ENCODE data around the gene SLC25A25.
"Not testable (repeated sequence)": the region's sequence is repeated elsewhere in the genome, so short reads cannot be mapped to it uniquely, and the experiment has no call there.

SLC25A25 gene

GRCh38 chr9:128067645-128068385, at the start of gene SLC25A25:
Gene SLC25A25 (plus strand): TSS chr9:128068232. CDS start chr9:128068320, 88 bp downstream.
- DNase-seq (ENCODE audit: low spot score) = peak; percentile 100

- DNase-seq (ENCODE audit: low spot score) = no peak
Observed at GRCh38 chr9:128020692-128021091, 47.3 kb upstream of the SLC25A25 start.

GRCh38 chr9:128021098-128021497, 46.9 kb upstream of the SLC25A25 start:
- no peak for DNase-seq (ENCODE audit: low spot score)

GRCh38 chr9:128022886-128023285, 45.1 kb upstream of the SLC25A25 start:
- DNase-seq (ENCODE audit: low spot score) = no peak

GRCh38 chr9:128023671-128024070, 44.4 kb upstream of the SLC25A25 start:
- DNase-seq (ENCODE audit: low spot score) = not testable (repeated sequence)

GRCh38 chr9:128024761-128025308, 43.2 kb upstream of the SLC25A25 start:
- no peak for DNase-seq (ENCODE audit: low spot score)

GRCh38 chr9:128025736-128026135, 42.3 kb upstream of the SLC25A25 start:
- no peak for DNase-seq (ENCODE audit: low spot score)

- DNase-seq (ENCODE audit: low spot score) = no peak
Observed at GRCh38 chr9:128026255-128026772, 41.7 kb upstream of the SLC25A25 start.

GRCh38 chr9:128026773-128027541, 41.1 kb upstream of the SLC25A25 start:
- DNase-seq (ENCODE audit: low spot score) = no peak

GRCh38 chr9:128027705-128028104, 40.3 kb upstream of the SLC25A25 start:
- no peak for DNase-seq (ENCODE audit: low spot score)

GRCh38 chr9:128033609-128034008, 34.4 kb upstream of the SLC25A25 start:
- no peak for DNase-seq (ENCODE audit: low spot score)

- peak; percentile 75 for DNase-seq (ENCODE audit: low spot score)
Observed at GRCh38 chr9:128034821-128035652, 33.0 kb upstream of the SLC25A25 start.

GRCh38 chr9:128036522-128036921, 31.5 kb upstream of the SLC25A25 start:
- DNase-seq (ENCODE audit: low spot score) = not testable (repeated sequence)

- not testable (repeated sequence) for DNase-seq (ENCODE audit: low spot score)
Observed at GRCh38 chr9:128040783-128041182, 27.2 kb upstream of the SLC25A25 start.

- no peak for DNase-seq (ENCODE audit: low spot score)
Observed at GRCh38 chr9:128042043-128042442, 26.0 kb upstream of the SLC25A25 start.

GRCh38 chr9:128043467-128043868, 24.6 kb upstream of the SLC25A25 start:
- peak; percentile 56 for DNase-seq (ENCODE audit: low spot score)

- not testable (repeated sequence) for DNase-seq (ENCODE audit: low spot score)
Observed at GRCh38 chr9:128045409-128045808, 22.6 kb upstream of the SLC25A25 start.

- no peak for DNase-seq (ENCODE audit: low spot score)
Observed at GRCh38 chr9:128045831-128046230, 22.2 kb upstream of the SLC25A25 start.

- no peak for DNase-seq (ENCODE audit: low spot score)
Observed at GRCh38 chr9:128047231-128047630, 20.8 kb upstream of the SLC25A25 start.

GRCh38 chr9:128048663-128049062, 19.4 kb upstream of the SLC25A25 start:
- no peak for DNase-seq (ENCODE audit: low spot score)

- no peak for DNase-seq (ENCODE audit: low spot score)
Observed at GRCh38 chr9:128049843-128050242, 18.2 kb upstream of the SLC25A25 start.

Data from ecto neural progenitor cell (in vitro differentiated cells).